ENCODE results near the gene AVL9.

The AVL9 gene

DNA sequence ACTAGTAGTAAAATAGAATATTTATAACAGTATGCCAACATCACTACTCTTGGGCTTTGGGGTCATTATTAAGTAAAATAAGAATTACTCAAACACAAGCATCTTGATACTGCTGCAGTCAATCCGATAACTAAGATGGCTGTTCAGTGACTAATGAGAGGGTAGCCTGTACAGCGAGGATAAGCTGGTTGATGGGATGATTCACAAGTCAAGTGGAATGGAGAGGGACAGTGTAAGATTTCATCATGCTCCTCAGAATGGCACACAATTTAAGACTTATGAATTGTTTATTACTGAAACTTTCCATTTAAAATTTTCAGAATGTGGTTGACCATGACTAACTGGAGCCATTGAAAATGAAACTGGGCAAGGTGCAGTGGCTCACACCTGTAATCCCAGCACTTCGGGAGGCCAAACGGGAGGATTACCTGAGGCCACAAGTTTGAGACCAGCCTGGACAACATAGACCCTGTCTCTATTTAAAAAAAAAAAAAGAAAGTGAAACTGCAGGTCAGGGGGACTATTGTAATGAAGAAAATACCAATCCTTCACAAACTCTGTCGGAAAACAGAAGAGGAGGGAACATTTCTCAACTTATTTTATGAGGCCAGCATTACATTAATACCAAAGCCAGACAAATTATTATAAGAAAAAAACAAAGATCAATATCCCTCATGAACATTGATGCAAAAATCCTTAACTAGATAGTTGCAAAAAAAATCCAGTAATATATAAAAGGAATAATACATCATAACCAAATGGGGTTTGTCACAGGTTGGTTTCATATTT lies 11.2 kb downstream of the AVL9 start:
- H3K27ac ChIP-seq (replicated peaks): no peak overlapping the region
- TF ChIP-seq, protein P1, sequence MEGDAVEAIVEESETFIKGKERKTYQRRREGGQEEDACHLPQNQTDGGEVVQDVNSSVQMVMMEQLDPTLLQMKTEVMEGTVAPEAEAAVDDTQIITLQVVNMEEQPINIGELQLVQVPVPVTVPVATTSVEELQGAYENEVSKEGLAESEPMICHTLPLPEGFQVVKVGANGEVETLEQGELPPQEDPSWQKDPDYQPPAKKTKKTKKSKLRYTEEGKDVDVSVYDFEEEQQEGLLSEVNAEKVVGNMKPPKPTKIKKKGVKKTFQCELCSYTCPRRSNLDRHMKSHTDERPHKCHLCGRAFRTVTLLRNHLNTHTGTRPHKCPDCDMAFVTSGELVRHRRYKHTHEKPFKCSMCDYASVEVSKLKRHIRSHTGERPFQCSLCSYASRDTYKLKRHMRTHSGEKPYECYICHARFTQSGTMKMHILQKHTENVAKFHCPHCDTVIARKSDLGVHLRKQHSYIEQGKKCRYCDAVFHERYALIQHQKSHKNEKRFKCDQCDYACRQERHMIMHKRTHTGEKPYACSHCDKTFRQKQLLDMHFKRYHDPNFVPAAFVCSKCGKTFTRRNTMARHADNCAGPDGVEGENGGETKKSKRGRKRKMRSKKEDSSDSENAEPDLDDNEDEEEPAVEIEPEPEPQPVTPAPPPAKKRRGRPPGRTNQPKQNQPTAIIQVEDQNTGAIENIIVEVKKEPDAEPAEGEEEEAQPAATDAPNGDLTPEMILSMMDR (IDR thresholded peaks at IDR 0.05; ENCODE audit: insufficient read depth, low read length): no peak
- TF ChIP-seq POLR2AphosphoS5 (IDR thresholded peaks at IDR 0.05; ENCODE audit: low read depth) (no peak), GABPA (IDR thresholded peaks at IDR 0.05; ENCODE audit: low read depth) (no peak), SPI1 (IDR thresholded peaks at IDR 0.05; ENCODE audit: borderline replicate concordance, low read depth) (no peak)
- TF ChIP-seq, protein P2, sequence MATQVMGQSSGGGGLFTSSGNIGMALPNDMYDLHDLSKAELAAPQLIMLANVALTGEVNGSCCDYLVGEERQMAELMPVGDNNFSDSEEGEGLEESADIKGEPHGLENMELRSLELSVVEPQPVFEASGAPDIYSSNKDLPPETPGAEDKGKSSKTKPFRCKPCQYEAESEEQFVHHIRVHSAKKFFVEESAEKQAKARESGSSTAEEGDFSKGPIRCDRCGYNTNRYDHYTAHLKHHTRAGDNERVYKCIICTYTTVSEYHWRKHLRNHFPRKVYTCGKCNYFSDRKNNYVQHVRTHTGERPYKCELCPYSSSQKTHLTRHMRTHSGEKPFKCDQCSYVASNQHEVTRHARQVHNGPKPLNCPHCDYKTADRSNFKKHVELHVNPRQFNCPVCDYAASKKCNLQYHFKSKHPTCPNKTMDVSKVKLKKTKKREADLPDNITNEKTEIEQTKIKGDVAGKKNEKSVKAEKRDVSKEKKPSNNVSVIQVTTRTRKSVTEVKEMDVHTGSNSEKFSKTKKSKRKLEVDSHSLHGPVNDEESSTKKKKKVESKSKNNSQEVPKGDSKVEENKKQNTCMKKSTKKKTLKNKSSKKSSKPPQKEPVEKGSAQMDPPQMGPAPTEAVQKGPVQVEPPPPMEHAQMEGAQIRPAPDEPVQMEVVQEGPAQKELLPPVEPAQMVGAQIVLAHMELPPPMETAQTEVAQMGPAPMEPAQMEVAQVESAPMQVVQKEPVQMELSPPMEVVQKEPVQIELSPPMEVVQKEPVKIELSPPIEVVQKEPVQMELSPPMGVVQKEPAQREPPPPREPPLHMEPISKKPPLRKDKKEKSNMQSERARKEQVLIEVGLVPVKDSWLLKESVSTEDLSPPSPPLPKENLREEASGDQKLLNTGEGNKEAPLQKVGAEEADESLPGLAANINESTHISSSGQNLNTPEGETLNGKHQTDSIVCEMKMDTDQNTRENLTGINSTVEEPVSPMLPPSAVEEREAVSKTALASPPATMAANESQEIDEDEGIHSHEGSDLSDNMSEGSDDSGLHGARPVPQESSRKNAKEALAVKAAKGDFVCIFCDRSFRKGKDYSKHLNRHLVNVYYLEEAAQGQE (IDR thresholded peaks at IDR 0.05; ENCODE audit: insufficient replicate concordance, low read depth): no peak
- H3K4me3 ChIP-seq (replicated peaks; ENCODE audit: insufficient read depth, low read length): no peak overlapping the region
- no peaks in the 10 kb centered on the region for H3K27me3 ChIP-seq (ENCODE audit: insufficient read depth, poor library complexity, severe bottlenecking)
- no peak for DNase-seq (ENCODE audit: low read depth in 1 of 2, low spot score in 1 of 2)

DNA sequence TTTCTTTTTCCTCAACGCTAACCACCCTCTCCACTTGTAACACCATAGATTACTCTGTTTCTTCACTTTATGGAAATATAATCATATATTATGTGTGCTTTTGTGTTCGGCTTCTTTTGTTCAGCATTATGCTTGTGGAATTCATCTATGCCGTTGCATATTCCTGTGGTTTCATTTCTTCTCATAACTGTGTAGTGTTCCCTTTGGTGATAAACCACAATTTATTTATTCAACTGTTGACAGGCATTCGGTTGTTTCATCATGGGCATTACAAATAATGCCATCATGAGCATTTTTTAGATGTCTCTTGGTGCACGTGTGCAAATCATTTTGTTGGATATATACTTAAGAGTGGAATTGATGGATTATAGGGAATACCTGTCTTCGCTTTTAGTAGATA lies 12.1 kb downstream of the AVL9 start:
- no peak for DNase-seq (ENCODE audit: low read depth in 1 of 2, low spot score in 1 of 2)
- Histone ChIP-seq H3K27me3 (ENCODE audit: insufficient read depth, poor library complexity, severe bottlenecking) (no peaks in the 10 kb centered on the region), H3K4me3 (replicated peaks; ENCODE audit: insufficient read depth, low read length) (no peak overlapping the region), H3K27ac (replicated peaks) (no peak overlapping the region)
- no peak for TF ChIP-seq POLR2AphosphoS5 (IDR thresholded peaks at IDR 0.05; ENCODE audit: low read depth)
- no peak for TF ChIP-seq SPI1 (IDR thresholded peaks at IDR 0.05; ENCODE audit: borderline replicate concordance, low read depth)
- TF ChIP-seq, protein P1 (IDR thresholded peaks at IDR 0.05; ENCODE audit: insufficient read depth, low read length): no peak
- TF ChIP-seq, protein P2 (IDR thresholded peaks at IDR 0.05; ENCODE audit: insufficient replicate concordance, low read depth): no peak
- no peak for TF ChIP-seq GABPA (IDR thresholded peaks at IDR 0.05; ENCODE audit: low read depth)

DNA sequence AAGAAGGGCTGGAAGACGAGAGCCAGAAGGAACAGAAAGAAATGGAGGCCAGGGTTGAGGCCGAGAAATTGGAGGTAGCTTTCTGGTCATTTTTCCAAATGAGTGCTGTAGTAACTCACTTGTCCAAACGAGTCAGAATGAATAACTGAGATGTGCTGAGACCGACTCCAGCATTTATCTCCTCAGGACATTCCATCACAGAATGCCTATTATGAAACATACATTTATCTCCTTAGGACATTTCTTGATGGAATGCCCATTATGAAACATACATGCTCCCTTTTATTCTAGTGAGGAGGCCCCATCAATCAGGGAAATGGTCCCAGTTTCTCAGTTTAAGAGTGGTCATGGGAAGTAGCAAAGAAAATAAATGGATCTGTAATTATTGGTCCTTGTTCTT lies 16.5 kb downstream of the AVL9 start:
- Histone ChIP-seq H3K27ac (replicated peaks) (no peak overlapping the region), H3K4me3 (replicated peaks; ENCODE audit: insufficient read depth, low read length) (no peak overlapping the region), H3K27me3 (ENCODE audit: insufficient read depth, poor library complexity, severe bottlenecking) (no peaks in the 10 kb centered on the region)
- TF ChIP-seq POLR2AphosphoS5 (IDR thresholded peaks at IDR 0.05; ENCODE audit: low read depth) (no peak), GABPA (IDR thresholded peaks at IDR 0.05; ENCODE audit: low read depth) (no peak), SPI1 (IDR thresholded peaks at IDR 0.05; ENCODE audit: borderline replicate concordance, low read depth) (no peak)
- TF ChIP-seq, protein P2 (IDR thresholded peaks at IDR 0.05; ENCODE audit: insufficient replicate concordance, low read depth): no peak
- TF ChIP-seq, protein P1 (IDR thresholded peaks at IDR 0.05; ENCODE audit: insufficient read depth, low read length): no peak
- DNase-seq (ENCODE audit: low read depth in 1 of 2, low spot score in 1 of 2): no peak
